CD4-positive, alpha-beta T cell treated with Interferon gamma for 1 hour (primary cell): ENCODE results near the gene PLEKHA7.

Experiments
- DNase-seq: peaks from one replicate; pipeline ENCODE4 v3.0.0-alpha.2; 2020

PLEKHA7 gene

DNA sequence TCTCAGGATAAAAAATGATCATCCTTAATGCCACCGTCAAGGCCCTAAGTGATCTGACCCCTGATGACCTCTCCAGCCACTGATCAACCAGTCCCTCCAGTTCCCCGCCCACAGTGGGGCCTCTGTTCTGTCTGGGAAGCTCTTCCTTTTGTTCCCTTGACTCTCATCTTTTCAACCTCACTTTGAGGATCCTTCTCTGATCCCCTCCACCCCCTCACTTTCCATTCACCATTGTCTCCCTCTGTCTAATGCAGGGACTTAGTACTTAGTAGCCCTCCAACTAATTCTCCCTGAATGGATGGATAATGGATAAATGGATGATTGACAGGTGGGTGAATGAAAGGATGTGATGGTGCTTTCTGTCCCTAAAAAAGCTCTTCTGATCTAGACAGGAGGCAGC lies 230.1 kb downstream of the PLEKHA7 start:
- DNase-seq = no peak

DNA sequence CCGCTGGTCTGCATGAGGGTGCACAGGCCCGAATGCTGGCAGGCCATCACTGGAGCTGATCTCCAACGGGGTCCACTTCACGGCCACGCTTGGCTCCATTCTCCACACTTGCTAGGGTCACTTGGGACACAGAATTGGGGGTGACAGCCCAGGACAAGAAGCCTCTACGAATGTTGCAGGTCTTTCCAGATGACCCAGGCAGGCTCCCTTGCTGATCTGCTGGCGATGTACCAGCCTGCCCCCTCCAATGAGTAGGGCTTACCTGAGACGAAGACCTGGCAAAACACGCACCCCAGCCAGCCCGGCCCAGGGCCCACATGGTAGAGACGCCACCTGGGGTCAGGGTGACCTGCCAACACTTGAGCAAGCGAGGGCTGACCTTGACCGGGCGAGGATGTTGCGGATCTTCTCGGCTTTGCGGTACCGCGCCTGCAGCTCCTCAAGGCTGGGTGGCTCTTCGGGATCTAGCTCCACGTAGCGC lies 230.9 kb downstream of the PLEKHA7 start:
- DNase-seq = no peak

DNA sequence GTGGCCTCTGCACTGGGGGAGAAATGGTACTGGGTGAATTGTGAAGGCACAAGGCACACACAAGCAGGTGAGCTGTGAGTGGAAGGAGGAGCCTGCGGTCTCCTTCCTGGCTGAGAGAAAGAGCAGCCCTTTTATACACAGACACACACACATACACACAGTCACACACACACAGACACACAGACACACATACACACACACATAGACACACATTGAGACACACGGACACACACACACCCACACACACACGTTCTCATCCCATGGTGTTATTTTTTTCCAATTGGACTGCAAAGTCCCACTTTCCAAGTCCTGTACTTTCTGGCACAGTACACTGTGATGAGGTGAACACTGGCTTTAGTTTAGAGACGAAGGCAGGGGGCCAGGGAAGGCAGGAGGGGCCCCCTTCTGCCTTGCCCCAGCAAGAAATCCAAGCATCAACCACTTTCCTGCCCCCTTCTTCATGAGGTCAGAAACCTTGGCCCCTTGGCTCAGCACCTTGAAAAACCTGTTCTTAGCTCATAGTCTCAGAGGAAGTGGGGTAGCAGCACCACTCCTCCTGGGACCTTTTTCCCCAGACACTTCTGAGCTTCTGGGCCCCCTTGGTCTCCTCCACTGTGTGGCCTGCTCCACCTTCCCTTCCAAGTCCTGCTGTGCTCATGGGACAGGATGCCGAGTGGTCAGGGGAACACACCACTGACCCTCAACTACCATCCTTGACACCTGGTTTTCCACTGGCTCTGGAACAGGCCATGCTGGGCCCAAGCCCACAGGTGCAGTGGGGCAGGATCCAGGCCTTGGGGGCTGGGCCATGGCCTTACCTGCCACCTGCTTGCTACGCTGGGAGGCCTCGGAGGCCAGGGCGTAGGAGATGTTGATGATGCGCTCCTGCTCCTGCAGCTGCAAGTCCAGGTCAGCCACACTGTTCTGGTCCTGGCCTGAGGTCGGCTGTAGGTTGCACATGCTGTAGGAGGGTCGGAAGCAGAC lies 232.0 kb downstream of the PLEKHA7 start:
- no peak for DNase-seq

DNA sequence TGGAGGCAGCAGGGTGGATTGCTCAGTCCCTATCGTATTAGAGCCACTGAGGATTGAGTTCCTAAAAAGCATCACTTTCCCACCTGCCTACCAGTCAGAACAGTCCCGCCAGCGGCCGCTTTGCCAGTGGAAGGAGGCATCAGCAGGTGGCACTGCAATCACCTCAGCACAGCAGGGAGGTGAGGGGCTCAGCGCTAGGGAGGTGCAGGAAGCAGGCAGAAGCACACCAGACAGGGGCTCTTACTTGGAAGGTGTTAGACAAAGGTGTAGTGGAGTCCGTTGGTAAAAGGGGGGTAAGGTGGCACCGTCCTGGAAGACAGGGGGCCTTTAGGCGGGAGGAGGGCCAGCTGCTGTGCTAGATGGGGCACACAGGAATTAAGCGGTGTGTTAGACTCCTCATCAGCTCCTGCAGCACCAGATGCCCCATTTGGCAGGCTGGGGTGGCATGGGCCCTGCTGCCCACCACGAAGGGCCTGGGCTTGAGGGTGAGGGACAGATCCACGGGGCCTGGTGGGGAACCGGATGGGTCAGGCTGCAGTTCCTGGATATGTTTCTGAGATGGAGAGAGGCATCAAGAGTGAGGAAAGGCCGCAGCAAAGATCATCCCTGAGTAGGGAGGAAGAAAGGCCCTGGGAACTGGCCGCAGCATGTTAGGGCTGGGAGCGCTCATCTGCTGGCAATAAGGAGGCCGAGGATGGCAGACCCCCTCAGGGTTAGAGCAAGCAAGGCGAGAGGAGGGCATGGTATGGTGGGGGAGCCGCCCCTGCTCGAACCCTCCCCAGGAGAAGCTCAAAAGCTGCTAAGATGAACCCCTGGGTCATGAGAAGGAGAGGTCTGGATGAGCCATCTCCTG lies 233.3 kb downstream of the PLEKHA7 start:
- no peak for DNase-seq

DNA sequence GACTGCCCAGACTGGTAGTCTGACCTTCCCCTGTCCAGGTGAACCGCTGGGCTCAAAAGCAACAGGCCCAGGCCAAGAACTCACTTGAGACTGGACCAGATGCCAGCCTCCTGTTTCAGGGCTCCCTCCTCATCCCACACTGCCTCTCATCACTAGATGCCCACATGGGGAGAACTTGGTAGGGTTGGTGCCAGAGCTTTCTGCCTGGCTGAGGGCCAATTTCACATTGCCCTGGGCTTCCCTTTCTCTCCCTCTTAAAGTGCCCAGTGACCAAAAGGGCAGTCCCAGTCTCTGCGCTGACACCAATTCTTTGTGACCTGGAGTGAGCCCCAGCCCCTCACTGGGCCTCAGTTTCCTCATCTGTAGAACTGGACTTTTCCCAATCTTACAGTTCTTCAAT lies 234.1 kb downstream of the PLEKHA7 start:
- no peak for DNase-seq

DNA sequence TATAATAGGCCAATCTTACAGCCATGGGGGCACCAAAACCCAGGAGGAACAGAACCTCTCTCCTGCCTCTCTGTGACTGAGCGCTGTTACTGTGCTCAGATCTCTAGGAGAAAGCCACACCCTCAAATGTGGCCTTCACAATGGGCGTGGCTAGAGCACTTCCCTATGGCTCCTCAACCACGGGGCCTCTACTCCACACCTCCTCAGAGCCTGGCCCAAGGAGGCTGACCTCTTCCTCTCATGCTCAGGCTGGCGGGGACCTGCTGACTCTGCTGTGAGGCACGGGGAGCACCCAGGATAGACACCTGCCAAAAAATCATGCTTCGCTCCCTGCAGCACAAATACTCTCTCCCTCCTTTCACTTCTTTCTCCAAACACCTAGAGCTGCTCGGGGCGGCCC lies 234.8 kb downstream of the PLEKHA7 start:
- DNase-seq = peak; percentile 39

DNA sequence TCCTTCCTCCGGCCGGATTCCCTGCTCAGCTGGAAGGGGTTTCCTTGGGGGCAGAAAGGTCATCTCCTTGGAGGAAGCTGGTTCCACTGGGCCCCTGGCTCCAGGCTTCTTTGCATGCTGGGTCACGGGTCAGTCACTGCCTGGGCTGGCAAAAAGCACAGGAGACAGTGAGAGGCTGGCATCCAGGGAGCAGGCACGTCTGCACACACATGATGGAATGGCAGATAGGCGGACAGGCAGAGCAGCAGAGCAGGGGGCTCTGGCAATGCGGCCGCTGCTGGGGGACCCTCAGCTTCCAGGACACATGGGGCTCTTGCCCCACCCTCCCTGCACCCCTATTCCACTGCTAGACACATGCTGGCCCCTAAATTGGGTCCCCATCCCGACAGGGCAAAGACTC lies 235.3 kb downstream of the PLEKHA7 start:
- DNase-seq = no peak

DNA sequence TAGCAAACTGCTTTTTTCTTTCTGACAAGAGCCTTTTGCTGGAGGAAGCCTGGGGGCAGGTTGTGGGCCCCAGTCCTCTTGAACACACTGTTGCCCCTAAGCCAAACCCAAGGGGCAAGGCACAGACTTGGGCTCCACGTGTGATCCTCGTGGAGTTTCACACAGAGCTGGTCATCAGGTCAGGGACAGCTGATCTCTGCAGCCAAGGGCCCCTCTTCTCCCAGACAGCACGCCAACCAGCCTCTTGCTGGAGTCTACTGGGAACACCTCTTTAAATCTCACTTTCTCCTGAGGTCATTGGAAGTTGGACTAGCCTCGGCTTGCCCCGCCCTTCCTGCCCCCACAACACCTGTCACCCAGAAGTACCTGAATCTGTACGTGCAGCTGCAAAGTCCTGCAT lies 235.9 kb downstream of the PLEKHA7 start:
- DNase-seq = no peak

DNA sequence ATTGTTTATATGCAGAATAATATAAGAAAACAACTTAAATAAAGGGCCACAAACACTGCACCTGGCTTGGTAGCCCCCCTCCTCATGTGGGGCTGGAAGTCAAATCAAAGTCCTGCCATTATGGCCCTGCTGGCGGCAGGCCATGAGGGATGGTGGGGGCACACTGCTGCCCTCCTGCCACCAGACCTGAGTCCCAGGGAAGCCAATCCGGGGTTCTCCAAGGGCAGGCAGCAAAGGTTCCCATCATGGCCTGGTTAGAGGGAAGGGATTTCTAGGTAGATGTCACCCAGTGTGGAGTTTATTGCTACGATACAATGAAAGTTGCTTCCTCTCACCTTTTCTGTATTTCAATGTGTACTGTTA lies 236.6 kb downstream of the PLEKHA7 start:
- DNase-seq = no peak

DNA sequence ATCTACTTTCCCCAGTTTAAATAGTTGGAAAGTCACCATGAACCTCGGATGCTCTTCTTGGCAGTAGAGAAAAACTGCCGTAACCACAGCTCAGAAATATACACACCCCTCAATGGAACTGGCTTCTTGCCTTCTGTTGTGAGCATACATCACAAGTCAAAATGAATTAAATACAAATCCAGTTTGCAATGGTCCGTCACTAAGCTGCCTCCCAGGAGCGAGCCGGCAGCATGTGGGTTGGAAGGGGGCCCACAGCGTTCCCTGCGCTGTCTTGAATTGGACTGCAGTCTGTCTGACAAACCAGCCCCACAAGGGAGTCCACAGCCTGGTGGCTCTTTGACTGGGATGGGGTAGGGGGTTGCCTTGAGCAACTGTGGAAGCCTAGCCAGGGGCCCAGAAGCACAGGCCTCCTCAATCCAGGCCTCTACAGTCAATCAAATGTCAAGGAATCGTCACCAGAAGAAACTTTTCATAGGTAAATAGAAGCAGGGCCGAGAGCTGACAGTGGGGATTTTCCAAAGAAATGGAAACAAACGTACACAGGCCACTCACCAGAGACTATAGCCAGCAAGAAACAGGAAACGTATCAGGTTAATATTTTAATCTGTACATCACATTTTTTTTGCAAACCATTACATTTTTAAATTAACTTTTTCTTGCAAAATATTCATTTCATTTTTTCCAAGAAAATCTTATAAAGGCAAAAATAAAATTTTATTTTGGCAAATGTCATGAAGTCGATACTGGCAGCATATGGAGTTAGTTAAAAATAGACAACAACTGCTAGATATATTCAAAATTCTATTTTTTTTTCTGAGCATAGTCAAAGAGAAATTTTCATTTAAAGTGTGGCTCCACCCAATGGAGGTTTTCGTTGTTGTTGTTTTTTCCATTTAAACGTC lies 237.3 kb downstream of the PLEKHA7 start:
- DNase-seq = no peak

DNA sequence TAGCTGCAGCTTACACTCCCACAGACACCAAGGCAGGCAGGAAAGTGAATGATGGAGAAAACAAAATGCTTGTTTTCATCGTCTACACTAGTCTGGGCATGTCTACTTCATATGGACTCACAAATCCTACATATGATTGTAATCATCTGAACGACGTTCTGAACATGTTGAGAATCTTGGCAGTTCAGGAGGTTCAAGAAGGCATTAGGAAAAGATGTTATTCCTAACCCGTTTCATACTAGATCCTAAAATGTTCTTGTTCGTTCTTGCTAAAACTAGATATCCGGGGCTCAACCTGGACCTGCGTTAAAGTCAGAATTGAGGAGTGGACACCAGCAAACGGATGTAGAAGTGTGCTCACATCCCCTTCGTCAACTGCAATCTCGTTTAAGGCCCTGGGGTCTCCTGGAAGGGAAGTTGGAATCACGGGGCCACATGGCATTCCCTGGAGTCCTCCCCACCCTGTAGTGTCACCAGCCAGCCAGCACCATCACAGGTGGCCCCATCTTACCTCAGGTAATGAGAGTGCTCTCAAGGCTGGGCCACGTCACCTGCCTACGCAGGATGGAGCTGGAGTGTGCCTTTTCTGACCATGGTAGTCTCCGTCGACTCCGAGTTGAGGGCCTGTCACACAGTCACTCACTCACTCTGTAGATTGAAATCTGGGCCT lies 238.5 kb downstream of the PLEKHA7 start:
- no peak for DNase-seq

DNA sequence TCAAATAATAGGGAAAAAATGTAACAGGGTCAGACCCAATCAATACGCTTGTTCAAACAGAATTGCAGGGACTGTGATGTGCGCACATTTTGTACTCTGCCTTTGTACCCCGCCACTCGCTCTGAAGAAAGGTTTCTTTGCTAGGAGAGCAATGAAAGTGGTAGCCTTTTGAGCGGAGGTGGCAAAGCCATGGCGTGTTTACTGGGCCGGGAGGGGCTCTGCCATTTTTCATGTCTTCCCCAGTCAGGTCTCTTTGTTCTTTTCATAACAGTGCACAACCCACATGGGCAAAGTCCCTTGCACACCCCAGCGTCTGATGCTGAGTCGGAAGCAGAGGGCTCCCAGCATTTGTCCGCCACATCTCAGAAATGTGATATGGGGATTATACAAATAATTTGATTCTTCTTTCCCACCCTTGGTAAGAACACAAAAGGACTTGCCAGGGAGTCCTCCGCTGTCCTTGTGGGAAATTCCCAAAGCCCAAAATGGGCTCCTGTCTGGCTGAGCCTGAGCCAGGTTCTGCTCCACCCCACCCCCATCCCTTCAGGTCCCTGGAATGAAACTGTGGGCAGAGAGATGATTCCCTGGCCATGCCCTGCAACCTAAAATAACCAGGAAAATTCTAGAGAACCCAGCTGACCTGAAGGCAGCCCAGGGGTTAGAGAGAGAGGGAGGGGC lies 239.1 kb downstream of the PLEKHA7 start:
- DNase-seq = no peak

DNA sequence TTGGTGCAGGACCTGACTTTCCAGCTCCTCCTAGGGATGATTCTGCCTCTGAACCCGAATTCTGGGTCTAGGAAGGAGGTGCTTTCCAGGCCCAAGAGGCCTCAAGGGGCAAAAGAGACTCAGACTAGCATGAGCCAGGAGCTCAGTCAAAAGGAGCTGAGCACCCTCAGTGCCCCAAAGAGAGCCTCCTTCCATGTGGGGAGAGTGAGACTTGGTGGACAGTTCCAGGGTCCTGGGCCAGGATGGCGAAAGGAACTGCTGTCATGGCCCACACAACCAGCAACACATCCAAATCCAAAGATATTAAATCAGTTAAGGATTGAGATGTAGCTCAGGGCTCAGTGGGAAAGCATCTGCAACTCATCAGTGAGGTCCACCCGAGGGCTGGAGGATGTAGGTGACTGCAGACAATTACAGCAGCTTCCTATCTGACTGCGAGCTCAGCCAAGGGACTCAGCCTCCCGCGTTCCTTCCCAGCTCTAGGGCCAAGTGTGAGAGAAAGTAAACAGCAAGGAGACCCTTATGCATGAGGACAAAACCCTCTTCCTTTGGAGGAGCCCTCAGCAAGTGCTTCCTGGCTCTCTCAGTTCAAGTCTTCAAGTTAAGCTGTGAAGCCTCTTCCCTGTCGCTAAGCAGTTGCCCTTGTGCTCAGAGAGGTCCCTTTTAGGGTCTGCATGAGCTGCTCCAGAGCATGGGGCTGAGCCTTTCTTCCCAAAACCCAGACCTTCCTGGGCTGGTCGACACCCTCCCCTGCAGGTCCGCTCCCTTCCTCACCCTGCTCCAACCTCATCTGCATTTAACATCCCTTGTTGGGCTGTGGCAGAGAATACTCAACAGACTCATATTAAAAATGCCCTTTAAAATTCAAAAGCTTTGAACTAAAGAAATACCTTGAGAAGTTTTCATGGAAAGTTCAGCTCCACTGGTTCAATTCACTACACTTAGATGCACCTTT lies 240.0 kb downstream of the PLEKHA7 start:
- DNase-seq = no peak

DNA sequence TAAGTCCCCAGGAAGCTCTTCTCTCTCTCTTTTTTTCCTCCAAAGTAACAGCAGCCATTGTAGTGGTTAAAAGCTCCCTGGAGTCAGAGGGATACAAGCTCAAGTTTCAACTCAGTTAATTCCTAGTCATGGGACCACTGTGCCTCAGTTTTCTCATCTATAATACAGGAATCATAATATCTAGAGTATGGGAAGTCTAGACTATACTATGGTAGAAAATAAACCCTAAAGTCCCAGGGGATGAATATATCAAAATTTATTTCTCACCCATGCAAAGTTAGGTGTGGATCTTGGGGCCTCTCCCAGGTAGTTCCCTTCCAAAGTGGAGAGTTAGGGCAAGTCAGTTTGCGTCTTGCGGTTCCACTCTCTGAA lies 242.1 kb downstream of the PLEKHA7 start:
- DNase-seq = no peak

DNA sequence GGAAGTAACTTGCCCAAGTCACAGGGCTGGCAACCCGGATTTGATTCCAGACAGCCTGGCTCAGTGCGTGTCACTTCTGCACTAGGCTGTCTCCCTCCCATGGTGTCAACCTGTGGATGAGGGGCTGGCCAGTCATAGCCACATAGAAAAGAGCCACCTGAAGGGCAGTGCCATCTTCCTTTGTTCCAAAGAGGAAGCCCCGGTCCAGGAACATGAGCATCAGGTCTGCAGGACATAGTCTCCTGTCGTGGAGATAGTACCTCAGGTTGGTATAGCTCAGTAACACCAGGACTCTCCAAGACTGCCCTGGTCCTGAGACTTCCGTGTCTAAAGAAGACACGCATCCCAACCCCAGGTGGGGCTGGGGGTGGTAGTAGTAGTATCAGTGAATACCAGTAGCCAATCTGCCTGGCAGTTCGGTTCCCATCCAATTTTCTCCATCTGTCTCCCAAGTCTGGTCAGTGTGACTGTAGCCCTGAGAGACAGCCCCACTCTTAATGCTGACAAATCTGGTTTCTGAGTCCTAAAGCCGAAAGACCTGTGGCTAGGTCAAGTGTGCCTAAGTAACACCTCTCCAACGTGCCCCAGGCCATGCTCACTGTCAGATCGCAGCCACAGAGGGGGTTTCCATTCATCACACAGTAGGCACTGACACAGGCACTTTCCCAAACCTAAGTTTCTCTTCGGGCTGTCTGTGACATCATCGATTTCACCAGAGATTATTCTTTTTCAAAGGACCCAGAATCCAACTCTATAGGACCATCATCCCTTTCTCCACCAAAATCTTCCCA lies 242.7 kb downstream of the PLEKHA7 start:
- no peak for DNase-seq

DNA sequence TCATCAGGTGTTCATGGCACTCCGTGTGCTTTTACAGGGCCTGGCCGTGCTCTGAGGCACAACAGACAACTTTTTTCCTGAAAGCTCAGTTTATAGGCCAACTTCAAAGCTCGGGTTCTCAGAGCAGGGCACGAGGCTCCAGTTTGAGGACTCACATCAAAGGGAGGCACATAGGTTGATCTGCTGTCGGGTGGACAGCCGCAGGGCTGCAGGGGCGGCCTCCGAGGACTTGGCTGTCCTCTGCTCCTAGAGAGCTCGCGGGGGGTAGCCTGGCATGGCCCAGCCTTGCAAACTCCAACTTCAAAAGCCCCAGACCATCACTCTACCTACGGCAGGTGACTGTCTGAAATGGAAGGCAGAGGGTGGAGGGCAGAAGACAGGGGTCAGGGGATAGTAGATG lies 244.2 kb downstream of the PLEKHA7 start:
- DNase-seq = no peak

DNA sequence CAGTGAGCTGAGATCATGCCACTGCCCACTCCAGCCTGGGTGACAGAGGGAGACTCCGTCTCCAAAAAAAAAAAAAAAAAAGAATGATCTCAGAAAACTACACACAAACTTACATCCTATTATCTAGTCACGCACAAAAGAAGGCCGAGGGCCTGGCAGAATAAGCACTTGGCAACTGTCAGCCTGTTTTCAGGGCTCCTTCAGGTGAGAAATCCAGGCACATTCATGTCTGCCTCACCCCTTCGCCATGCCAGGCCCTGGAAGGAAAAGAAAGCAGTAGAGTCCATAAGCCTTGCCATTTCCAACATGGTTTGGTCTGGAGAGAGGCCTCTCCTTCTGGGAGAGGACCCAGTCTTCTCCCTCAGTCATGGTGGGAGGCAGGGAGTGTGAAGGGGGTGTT lies 244.8 kb downstream of the PLEKHA7 start:
- no peak for DNase-seq

DNA sequence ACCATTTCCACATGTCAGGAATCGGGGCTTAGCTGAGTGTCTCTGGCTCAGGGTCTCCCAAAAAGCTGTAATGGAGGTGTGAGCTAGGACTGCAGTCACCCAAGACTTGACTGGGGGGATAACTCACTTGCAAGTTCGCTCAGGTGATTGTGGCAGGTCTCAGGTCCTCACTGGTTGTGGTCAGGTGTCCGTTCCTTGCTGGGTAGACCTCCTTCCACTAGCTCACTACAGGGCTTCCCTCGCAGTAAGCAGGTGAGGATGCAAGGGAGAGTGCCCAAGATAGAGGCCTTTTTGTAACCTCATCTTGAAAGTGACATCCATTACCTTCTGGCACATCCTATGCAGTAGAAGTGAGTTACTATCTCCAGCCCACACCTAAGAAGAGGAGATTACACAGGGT lies 246.3 kb downstream of the PLEKHA7 start:
- DNase-seq = no peak

DNA sequence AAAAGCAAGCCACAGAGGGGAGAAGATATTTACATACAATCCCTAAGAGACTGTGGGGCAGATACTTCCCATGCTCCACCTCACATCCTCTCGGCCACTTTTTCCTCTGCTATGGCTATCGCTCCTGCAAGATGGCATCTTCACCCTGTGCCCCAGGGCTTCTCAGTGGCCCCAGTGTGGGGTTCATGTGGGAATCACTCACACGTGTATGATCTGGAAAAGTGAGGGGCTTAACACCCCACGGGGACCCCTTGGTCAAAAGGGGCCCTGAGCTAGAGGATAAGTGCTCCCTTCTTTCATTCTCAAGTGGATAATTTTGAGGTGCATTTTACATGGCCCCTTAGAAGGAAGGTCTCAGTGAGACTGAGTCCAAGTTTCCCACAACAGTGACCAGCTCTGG lies 247.1 kb downstream of the PLEKHA7 start:
- no peak for DNase-seq

DNA sequence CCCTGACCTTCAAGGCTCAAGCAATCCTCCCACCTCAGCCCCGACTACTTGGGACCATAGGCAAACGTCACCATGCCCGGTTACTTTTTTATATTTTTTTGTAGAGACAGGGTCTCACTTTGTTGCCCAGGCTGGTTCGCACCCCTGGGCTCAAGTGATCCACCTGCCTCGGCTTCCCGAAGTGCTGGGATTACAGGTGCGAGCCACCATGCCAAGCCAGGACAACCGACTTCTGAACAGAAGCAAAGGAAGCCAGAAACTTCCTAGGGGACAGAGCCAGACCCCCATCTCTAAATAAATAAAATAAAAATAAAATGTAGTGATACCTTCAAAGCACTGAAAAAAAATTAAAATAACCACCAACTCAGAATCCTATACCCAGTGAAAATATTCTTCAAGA lies 249.3 kb downstream of the PLEKHA7 start:
- no peak for DNase-seq
